Measurements from ENCODE around the gene CHAT.

CHAT gene

GRCh38 chr10:49597426-49598163 is 16.2 kb upstream of the CHAT start:
- no peak for DNase-seq

GRCh38 chr10:49598164-49598856 is 15.5 kb upstream of the CHAT start:
- no peak for DNase-seq

- DNase-seq = no peak
Measured at GRCh38 chr10:49598986-49599385, 14.9 kb upstream of the CHAT start.

- DNase-seq = no peak
Measured at GRCh38 chr10:49599546-49599945, 14.3 kb upstream of the CHAT start.

- no peak for DNase-seq
Measured at GRCh38 chr10:49600046-49600445, 13.8 kb upstream of the CHAT start.

GRCh38 chr10:49600781-49601400 is 12.9 kb upstream of the CHAT start:
- DNase-seq = no peak

GRCh38 chr10:49601857-49602256 is 12.0 kb upstream of the CHAT start:
- DNase-seq = no peak

GRCh38 chr10:49602380-49603023 is 11.3 kb upstream of the CHAT start:
- DNase-seq = no peak

- DNase-seq = no peak
Measured at GRCh38 chr10:49605216-49605938, 8.5 kb upstream of the CHAT start.

- DNase-seq = no peak
Measured at GRCh38 chr10:49605939-49606509, 7.8 kb upstream of the CHAT start.

- DNase-seq = peak; percentile 74
Measured at GRCh38 chr10:49606981-49607535, 6.8 kb upstream of the CHAT start.

- DNase-seq = no peak
Measured at GRCh38 chr10:49608166-49609005, 5.5 kb upstream of the CHAT start.

- no peak for DNase-seq
Measured at GRCh38 chr10:49609006-49609282, 4.9 kb upstream of the CHAT start.

GRCh38 chr10:49609283-49610113 is 4.3 kb upstream of the CHAT start:
- DNase-seq = no peak

- no peak for DNase-seq
Measured at GRCh38 chr10:49610114-49610457, 3.8 kb upstream of the CHAT start, which contains the start of gene SLC18A3. TSS of gene SLC18A3 (plus strand) at chr10:49610310. CDS start at chr10:49610741, 431 bp downstream.

- DNase-seq = no peak
Measured at GRCh38 chr10:49610458-49611165, 3.2 kb upstream of the CHAT start.

- no peak for DNase-seq
Measured at GRCh38 chr10:49611166-49611815, 2.5 kb upstream of the CHAT start.

- DNase-seq = no peak
Measured at GRCh38 chr10:49611816-49612512, 1.9 kb upstream of the CHAT start.

Measured in suppressor macrophage treated with lipopolysaccharide for 4 hours (primary cell).